HCT116 (cell line): ENCODE data around the gene C1orf50. TPM values are rescaled to one million over a fixed set of nuclear protein-coding genes. Genes with fewer than 3 reads are reported as not detected.

Source experiments
- ATAC-seq: fragments of 200-7000 bp; cut with Tn5 transposase; 2 replicates; pipeline ENCODE4 v1.9.1; 2020; ENCODE audit warnings: mild to moderate bottlenecking, moderate library complexity
- BruUV-seq: library from RNA; stranded (reverse); fragments of 400-500 nt; replicated peaks from 2 replicates; lab custom pipeline; 2021; lab: Mats Ljungman, UMichigan
- CTCF ChIA-PET: fragments of 300-600 bp; sonication (Branson Sonifier 250); formaldehyde crosslinking; loops from one replicate; lab custom pipeline; 2021; ENCODE audit warnings: antibody characterized with exemption; lab: Charles Lee
- POLR2A ChIA-PET: fragments of 300-600, 350-600 bp; sonication (Branson Sonifier 250); formaldehyde crosslinking; loops from one replicate; lab custom pipeline; 2021; ENCODE audit warnings: antibody characterized with exemption; lab: Charles Lee
- RAD21 ChIA-PET, 2 experiments: fragments of 300-600 bp; sonication (Branson Sonifier 250); formaldehyde crosslinking; loops; one replicate each; lab custom pipeline; 2023; ENCODE audit warnings: low total read pairs in 2 of 2; ENCODE audit not compliant: uncharacterized antibody in 2 of 2, unreplicated experiment in 2 of 2, low non-redundant PET in 1 of 2; lab: Charles Lee
- DNase-seq: peaks from one replicate; pipeline ENCODE4 v3.0.0-alpha.2; 2010; ENCODE audit warnings: low read depth, low spot score
- H2AFZ ChIP-seq: fragments of 200-600 bp; shearing (Covaris generic), sonication (generic); 2 replicates; pipeline ENCODE4 v1.6.1; 2017; ENCODE audit warnings: low read depth, mixed run types, mixed read lengths, antibody characterized with exemption, low read length; ENCODE audit not compliant: poor library complexity, severe bottlenecking
- H3K27ac ChIP-seq: 2 replicates; pipeline ENCODE4 v1.5.1; 2012; ENCODE audit warnings: low read depth, low read length
- H3K27me3 ChIP-seq: fragments of 200-600 bp; sonication (generic); 2 replicates; pipeline ENCODE4 v1.6.1; 2016; ENCODE audit warnings: mixed run types, low read length, mixed read lengths; ENCODE audit not compliant: insufficient read depth
- H3K36me3 ChIP-seq, 2 experiments: fragments of 200-500 bp in 1 of 2; fragments of 200-600 bp in 1 of 2; sonication (Bioruptor generic) in 1 of 2; sonication (generic) in 1 of 2; 2 replicates each; pipeline versions ENCODE4 v1.5.1 to v1.6.1; 2014 to 2016; ENCODE audit warnings: low read length in 2 of 2, inconsistent platforms in 1 of 2, mixed read lengths in 1 of 2, mixed run types in 1 of 2; ENCODE audit not compliant: insufficient read depth in 2 of 2, control insufficient read depth in 1 of 2
- H3K4me1 ChIP-seq, 2 experiments: fragments of 200-600 bp in 1 of 2; sonication (generic) in 1 of 2; 2 replicates each; pipeline versions ENCODE4 v1.5.1 to v1.6.1; 2012 to 2017; ENCODE audit warnings: low read length in 2 of 2, inconsistent platforms in 1 of 2, mild to moderate bottlenecking in 1 of 2, mixed read lengths in 1 of 2, mixed run types in 1 of 2, moderate library complexity in 1 of 2; ENCODE audit not compliant: insufficient read depth in 2 of 2, control insufficient read depth in 1 of 2
- H3K4me2 ChIP-seq: fragments of 200-600 bp; sonication (generic); 2 replicates; pipeline ENCODE4 v1.6.1; 2017; ENCODE audit warnings: mixed run types, low read length, mixed read lengths
- H3K4me3 ChIP-seq, 2 experiments: fragments of 200-600 bp in 1 of 2; sonication (generic) in 1 of 2; replicated peaks in 1 of 2; 2 replicates each; pipeline ENCODE4 v1.5.1; 2011 to 2016; ENCODE audit warnings: low read length in 2 of 2, control low read depth in 1 of 2, low read depth in 1 of 2, mild to moderate bottlenecking in 1 of 2, mixed read lengths in 1 of 2, mixed run types in 1 of 2
- H3K79me2 ChIP-seq: fragments of 200-600 bp; sonication (generic); 2 replicates; pipeline ENCODE4 v1.6.1; 2017; ENCODE audit warnings: mild to moderate bottlenecking, mixed run types, low read length, moderate library complexity, mixed read lengths; ENCODE audit not compliant: insufficient read depth
- H3K9ac ChIP-seq: fragments of 200-600 bp; sonication (generic); 2 replicates; pipeline ENCODE4 v1.6.1; 2016; ENCODE audit warnings: low read length, mixed read lengths
- H3K9me2 ChIP-seq: fragments of 200-600 bp; sonication (generic), shearing (Covaris generic); 2 replicates; pipeline ENCODE4 v1.6.1; 2017; ENCODE audit warnings: mixed run types, mild to moderate bottlenecking, moderate library complexity; ENCODE audit not compliant: insufficient read depth
- H3K9me3 ChIP-seq, 2 experiments: fragments of 200-500 bp in 1 of 2; fragments of 200-600 bp in 1 of 2; sonication (Bioruptor generic) in 1 of 2; sonication (generic) in 1 of 2; 2 replicates each; pipeline ENCODE4 v1.6.1; 2014 to 2017; ENCODE audit warnings: low read length in 2 of 2, mixed read lengths in 2 of 2, inconsistent platforms in 1 of 2, low read depth in 1 of 2, mild to moderate bottlenecking in 1 of 2, mixed run types in 1 of 2, moderate library complexity in 1 of 2; ENCODE audit not compliant: control insufficient read depth in 1 of 2, insufficient read depth in 1 of 2
- H4K20me1 ChIP-seq: fragments of 200-600 bp; sonication (generic), shearing (Covaris generic); 2 replicates; pipeline ENCODE4 v1.6.1; 2017; ENCODE audit warnings: mixed run types, mild to moderate bottlenecking, moderate library complexity; ENCODE audit not compliant: insufficient read depth
- CEBPB ChIP-seq: IDR thresholded peaks from 2 replicates; pipeline ENCODE4 v1.6.1; 2012; ENCODE audit warnings: low read depth
- ZFX ChIP-seq: fragments of 450-650 bp; IDR thresholded peaks from 2 replicates; pipeline ENCODE4 v1.6.1; 2017
- intact Hi-C: fragments of 100-400 bp; cut with micrococcal nuclease; formaldehyde crosslinking; loops from 2 replicates; pipeline ENCODE4 v1.10.0; 2022
- total RNA-seq: library from RNA; stranded (reverse); gene quantifications from one replicate; pipeline ENCODE4 v1.2.1, GENCODE V29; 2021; ENCODE audit not compliant: unreplicated experiment
- TF ChIP-seq, protein P1 (sequence below): IDR thresholded peaks from 2 replicates; pipeline ENCODE4 v1.6.1; 2012; ENCODE audit warnings: low read depth
- TF ChIP-seq, protein P2 (sequence below): IDR thresholded peaks from 2 replicates; pipeline ENCODE4 v1.6.1; 2011; ENCODE audit warnings: mild to moderate bottlenecking, low read length, moderate library complexity; ENCODE audit not compliant: insufficient replicate concordance; ENCODE audit errors: extremely low read depth

C1orf50 gene
- total RNA-seq, 1 experiment from 2014 or later, result 5.8 TPM

DNA sequence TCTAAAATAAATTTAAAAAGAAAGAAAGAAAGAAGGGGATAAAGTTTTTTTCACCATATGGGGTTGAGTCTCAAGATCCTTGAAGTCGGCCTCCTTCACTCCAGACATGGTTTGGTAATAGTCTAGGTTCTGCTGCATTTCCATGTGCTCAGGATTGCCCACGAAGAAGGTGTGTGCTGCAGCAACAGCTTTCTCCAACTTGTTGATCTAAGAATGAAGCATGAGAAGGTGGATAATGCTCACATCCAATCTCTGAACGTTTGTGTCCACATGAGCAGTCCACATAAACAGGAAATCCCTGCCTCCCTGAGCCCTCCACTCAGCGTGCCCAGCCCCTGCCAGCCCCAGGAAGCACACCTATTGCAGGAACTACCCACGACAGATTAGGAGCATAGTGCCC is 4.8 kb upstream of the C1orf50 start:
- no peak for ATAC-seq
- TF ChIP-seq ZFX (no peak), CEBPB (no peak)
- TF ChIP-seq, protein P1, sequence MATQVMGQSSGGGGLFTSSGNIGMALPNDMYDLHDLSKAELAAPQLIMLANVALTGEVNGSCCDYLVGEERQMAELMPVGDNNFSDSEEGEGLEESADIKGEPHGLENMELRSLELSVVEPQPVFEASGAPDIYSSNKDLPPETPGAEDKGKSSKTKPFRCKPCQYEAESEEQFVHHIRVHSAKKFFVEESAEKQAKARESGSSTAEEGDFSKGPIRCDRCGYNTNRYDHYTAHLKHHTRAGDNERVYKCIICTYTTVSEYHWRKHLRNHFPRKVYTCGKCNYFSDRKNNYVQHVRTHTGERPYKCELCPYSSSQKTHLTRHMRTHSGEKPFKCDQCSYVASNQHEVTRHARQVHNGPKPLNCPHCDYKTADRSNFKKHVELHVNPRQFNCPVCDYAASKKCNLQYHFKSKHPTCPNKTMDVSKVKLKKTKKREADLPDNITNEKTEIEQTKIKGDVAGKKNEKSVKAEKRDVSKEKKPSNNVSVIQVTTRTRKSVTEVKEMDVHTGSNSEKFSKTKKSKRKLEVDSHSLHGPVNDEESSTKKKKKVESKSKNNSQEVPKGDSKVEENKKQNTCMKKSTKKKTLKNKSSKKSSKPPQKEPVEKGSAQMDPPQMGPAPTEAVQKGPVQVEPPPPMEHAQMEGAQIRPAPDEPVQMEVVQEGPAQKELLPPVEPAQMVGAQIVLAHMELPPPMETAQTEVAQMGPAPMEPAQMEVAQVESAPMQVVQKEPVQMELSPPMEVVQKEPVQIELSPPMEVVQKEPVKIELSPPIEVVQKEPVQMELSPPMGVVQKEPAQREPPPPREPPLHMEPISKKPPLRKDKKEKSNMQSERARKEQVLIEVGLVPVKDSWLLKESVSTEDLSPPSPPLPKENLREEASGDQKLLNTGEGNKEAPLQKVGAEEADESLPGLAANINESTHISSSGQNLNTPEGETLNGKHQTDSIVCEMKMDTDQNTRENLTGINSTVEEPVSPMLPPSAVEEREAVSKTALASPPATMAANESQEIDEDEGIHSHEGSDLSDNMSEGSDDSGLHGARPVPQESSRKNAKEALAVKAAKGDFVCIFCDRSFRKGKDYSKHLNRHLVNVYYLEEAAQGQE, result no peak
- TF ChIP-seq, protein P2, sequence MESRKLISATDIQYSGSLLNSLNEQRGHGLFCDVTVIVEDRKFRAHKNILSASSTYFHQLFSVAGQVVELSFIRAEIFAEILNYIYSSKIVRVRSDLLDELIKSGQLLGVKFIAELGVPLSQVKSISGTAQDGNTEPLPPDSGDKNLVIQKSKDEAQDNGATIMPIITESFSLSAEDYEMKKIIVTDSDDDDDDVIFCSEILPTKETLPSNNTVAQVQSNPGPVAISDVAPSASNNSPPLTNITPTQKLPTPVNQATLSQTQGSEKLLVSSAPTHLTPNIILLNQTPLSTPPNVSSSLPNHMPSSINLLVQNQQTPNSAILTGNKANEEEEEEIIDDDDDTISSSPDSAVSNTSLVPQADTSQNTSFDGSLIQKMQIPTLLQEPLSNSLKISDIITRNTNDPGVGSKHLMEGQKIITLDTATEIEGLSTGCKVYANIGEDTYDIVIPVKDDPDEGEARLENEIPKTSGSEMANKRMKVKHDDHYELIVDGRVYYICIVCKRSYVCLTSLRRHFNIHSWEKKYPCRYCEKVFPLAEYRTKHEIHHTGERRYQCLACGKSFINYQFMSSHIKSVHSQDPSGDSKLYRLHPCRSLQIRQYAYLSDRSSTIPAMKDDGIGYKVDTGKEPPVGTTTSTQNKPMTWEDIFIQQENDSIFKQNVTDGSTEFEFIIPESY, result no peak
- TF ChIP-seq, all 23 proteins: peak for 0
- Histone ChIP-seq H2AFZ (no peak overlapping the region), H4K20me1 (no peaks in the 10 kb centered on the region; the same call in 1 of the 2 replicates), H3K4me3 (no peak overlapping the region), H3K36me3 (peaks cover 0 to 7% of the 10 kb centered on the region in 2 experiments; a peak in 2 of 4 replicates), H3K4me1 (peaks cover 5 to 11% of the 10 kb centered on the region in 2 experiments; a peak in 3 of 4 replicates), H3K79me2 (peaks cover 10% of the 10 kb centered on the region), H3K9me2 (no peaks in the 10 kb centered on the region), H3K27ac (no peak overlapping the region), H3K9ac (no peak overlapping the region), H3K9me3 (no peaks in the 10 kb centered on the region), H3K4me2 (no peak overlapping the region), H3K27me3 (no peaks in the 10 kb centered on the region)
- ChIA-PET RAD21 (no interaction called here), CTCF (no interaction called here), POLR2A (no interaction called here)
- DNase-seq, result no peak
- intact Hi-C loops, result loop anchor here (10.0 kb wide), 1 partner anchor 1417 kb away; no protein-coding TSS in a partner anchor
- no TSS peak for BruUV-seq
